Skeletal muscle cell (primary cell): ENCODE measurements around the gene CD109.
"Not testable (repeated sequence)": the region's sequence is repeated elsewhere in the genome, so short reads cannot be mapped to it uniquely, and the experiment has no call there.

Experiments
- DNase-seq: peaks from one replicate; pipeline ENCODE4 v3.0.0-alpha.2; 2010; ENCODE audit warnings: low read depth
- H3K4me3 ChIP-seq: 2 replicates; pipeline ENCODE4 v1.5.1; 2011; ENCODE audit warnings: low read depth, mild to moderate bottlenecking, control low read depth, low read length, moderate library complexity

CD109 gene

DNA sequence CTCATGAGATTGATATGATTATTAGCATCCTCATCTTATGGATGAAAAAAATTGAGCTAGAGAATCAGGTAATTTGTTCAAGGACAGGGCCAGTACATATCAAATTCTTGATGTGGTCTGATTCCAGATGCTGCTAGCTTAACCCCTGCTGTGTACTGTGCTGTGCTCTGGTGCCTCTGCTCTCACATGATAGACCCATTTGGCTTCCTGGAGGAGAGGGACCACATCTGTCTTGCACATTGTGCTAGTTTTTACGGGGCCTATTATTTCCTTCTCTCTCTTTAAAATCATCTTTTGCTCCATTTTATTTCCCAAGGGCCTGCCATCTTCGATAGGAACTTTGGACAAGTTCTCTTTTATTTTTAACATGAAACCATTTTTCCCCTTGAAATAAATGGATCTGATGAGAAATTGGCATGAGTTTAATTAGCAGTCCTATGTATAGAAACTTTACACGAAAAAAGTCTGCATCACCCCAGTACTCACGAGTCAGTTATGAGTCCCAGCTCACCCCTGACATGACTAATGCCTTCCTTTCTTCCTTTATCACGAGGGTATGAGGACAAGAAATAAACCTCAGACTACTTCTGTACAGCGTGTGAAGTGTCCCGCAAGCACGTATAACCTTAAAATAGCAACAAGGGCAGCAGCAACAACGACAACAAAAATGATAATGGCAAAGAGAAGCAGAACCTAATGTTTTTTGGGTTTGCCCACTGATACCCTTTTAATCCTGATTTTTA lies 26.5 kb downstream of the CD109 start:
- H3K4me3 ChIP-seq: no peak overlapping the region
- peak; percentile 85 for DNase-seq

GRCh38 chr6:73723480-73723879 lies 27.5 kb downstream of the CD109 start:
- DNase-seq: not testable (repeated sequence)

GRCh38 chr6:73724389-73724788 lies 28.4 kb downstream of the CD109 start:
- no peak overlapping the region for H3K4me3 ChIP-seq
- DNase-seq: no peak

More at GRCh38 chr6:73723480-73723879, 27.5 kb downstream of the CD109 start:
- H3K4me3 ChIP-seq: not testable (repeated sequence)

DNA sequence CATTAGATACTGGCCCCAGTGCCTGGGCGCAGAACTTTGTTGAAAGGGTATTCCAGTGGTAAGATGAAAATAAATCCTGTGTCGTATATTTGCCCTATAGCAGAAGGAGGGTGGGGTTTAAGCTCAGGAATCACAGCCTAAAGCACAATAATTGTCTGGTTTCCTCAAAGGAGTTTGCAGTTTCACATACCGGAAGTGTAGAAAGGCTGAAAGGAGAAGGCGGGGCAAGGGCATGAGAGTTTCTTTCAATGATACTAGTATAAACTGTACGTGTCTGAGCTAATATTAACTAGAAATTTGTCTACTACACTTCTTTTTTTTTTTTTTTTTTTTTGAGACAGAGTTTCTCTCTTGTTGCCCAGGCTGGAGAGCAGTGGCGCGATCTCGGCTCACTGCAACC lies 29.2 kb downstream of the CD109 start:
- DNase-seq, H3K4me3 ChIP-seq: not testable (repeated sequence)

- DNase-seq: no peak
- H3K4me3 ChIP-seq: no peak overlapping the region
Measured at GRCh38 chr6:73727114-73727513, 31.1 kb downstream of the CD109 start.

DNA sequence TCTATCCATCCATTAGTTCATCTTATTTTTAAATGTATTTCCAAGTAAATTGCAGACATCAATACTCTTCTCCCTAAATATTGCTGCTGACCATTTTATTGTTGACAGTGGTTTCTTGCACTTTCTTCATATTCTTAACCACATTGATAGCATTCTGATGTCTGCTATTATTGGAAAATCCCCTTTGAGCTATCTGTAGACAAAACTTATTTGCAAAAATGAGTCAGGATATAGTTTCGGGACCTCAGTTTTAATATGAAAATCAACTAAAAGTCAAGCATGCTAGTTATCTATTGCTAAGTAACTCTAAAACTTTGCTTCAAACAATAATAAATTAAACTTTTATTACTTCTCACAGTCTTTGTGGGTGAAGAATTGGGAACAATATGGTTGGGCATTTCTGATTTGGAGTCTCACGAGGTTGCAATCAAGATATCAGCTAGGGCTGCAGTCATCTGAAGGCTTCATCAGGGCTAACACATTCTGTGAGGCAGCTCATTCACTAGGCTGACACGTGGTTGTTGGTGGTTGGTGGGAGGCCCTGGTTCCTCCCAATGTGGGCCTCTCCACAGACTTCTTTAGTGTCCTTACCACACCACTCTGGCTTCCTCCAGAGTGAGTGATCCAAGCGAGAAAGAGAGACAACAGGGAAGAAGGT lies 32.7 kb downstream of the CD109 start:
- H3K4me3 ChIP-seq: no peak overlapping the region
- DNase-seq: no peak

- no peak for DNase-seq
- H3K4me3 ChIP-seq: no peak overlapping the region
Measured at GRCh38 chr6:73731285-73731684, 35.3 kb downstream of the CD109 start.

DNA sequence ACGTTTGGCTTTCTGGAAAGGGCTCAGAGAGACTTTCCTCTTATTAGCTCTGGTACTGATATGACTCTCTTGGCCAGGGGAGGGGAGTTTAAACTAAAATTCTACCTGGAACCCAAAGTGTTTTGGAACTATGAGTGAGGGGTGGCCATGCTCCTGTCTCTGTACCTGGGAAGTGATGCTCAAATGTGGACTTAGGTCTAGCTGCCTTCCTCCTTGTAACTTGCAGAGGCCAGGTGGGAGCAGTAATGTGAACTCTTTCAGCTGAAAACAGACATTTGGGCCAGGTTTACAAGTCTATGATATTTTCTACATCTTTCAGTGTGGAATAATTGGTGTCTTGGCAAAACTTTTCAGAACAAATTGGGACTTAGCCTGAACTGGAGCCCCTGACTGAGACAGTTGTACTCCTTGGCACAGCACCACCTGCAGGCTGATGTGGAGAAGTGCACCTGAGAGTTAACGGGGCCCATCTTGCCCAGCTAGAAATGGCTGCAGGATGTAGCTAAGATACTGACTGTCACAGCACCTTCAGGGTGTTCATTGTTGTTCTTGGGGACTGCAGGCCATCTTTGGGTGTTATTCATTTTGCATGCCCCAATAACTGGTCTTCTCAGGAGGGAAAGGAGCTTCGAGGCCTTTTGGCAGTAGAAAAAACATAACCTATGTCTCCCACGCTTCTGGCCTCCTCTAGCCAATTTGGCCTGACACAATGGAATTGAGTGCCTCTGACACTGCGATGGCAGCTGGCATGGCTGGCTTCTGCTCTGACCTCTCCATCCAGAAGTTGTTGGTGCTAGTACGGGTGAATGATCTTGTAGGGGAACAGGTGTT lies 37.1 kb downstream of the CD109 start:
- H3K4me3 ChIP-seq: no peak overlapping the region

GRCh38 chr6:73733791-73734190 lies 37.8 kb downstream of the CD109 start:
- DNase-seq: no peak
- H3K4me3 ChIP-seq: no peak overlapping the region

More for the DNA sequence above, 37.1 kb downstream of the CD109 start:
- peak; percentile 33 for DNase-seq

- no peak overlapping the region for H3K4me3 ChIP-seq
- no peak for DNase-seq
Measured at GRCh38 chr6:73734832-73735453, 38.9 kb downstream of the CD109 start.

DNA sequence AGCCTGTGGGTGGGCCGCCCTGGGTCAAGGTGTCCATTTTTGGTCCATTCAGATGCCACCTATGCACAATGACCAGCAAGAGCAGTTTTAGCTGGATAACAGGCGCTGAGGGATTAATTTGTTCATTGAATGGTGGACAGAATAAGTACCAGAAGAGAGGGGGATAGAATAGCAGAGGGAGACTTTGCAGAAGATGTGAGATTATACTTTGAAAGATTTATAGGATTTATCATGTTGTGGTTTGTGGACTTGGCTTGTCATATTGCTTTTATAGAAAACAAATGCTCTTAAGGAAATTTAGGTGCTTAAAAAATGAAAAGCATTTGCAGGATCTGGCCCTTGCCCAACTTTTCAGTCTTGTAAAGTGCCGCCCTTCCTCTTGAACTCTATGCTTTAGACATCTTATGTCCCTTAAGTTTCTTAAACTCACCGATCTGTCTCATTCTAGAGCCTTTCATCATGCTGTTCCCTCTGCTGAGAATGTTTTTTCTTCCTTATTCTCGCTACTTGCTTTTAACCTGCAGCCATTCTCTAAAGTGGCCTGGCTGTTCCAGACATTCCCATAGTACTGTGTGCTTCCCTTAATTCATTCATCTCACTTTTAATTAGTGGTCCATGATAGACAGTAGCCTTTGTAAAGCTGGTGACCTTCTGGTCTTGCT lies 42.5 kb downstream of the CD109 start:
- H3K4me3 ChIP-seq: no peak overlapping the region
- DNase-seq: no peak

GRCh38 chr6:73739096-73739495 lies 43.1 kb downstream of the CD109 start:
- DNase-seq: peak; percentile 28
- H3K4me3 ChIP-seq: no peak overlapping the region

DNA sequence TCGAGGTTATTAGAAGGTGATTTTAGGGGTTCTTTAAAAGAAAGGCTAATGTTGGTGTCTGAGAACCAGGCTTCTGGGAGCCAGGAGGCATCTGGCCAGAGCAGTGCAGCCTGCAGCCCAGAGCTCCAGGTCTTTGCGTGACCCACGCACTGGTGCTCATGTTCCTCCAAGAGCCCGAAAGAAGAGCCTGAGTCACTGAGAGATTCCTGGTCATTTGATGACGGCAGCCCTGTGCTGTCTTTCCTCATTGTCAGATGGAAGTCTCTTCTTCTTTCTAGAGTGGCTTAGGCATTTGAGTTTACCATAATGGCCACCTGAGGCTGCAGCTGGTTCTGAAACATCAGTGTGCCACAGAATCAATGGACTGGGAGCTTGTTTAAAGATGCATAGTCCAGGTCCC lies 46.4 kb downstream of the CD109 start:
- DNase-seq: no peak
- no peak overlapping the region for H3K4me3 ChIP-seq

DNA sequence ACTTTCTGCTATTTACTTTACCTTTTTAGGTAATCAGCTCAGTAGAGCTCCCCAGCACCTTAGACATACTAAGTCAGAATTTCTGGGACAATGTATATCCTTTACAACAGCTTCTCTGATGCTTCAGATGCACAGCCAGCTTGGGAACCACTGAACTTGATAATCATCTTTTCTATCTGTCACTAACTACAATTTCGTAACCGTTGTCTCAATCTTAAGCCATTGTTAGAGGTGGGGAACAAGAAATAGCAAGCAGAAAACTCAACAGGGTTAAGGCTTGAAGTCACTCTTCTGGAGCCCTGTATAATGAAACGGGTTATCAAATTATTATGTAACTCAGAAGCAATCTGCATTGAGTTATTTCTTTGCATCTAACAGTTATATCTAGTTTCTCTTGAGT lies 47.1 kb downstream of the CD109 start:
- no peak for DNase-seq

GRCh38 chr6:73743556-73743955 lies 47.6 kb downstream of the CD109 start:
- no peak for DNase-seq
- no peak overlapping the region for H3K4me3 ChIP-seq

More for the DNA sequence above, 47.1 kb downstream of the CD109 start:
- H3K4me3 ChIP-seq: no peak overlapping the region

DNA sequence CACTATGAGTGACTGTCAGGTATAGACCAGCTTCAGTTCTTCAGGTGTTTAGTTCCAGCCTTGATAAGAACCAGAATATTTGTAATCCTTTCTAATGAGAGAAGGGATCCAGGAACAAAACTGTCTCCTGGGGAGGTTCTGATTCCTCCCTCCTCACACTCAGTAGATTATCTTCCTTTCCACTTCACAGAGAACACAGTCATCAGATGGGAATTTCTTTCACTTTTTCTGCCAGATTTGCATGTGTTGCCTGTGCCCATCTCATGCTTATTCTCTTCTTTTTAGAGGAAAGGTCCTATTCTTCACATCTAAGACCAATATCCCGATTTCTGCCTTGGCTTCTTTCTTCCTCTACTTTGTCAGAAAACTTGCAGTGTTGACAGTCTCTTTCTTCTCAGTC lies 50.8 kb downstream of the CD109 start:
- H3K4me3 ChIP-seq: no peak overlapping the region
- DNase-seq: no peak

GRCh38 chr6:73747289-73747688 lies 51.3 kb downstream of the CD109 start:
- no peak overlapping the region for H3K4me3 ChIP-seq
- DNase-seq: no peak

- no peak for DNase-seq
- H3K4me3 ChIP-seq: no peak overlapping the region
Measured at GRCh38 chr6:73752943-73753342, 56.9 kb downstream of the CD109 start.

DNA sequence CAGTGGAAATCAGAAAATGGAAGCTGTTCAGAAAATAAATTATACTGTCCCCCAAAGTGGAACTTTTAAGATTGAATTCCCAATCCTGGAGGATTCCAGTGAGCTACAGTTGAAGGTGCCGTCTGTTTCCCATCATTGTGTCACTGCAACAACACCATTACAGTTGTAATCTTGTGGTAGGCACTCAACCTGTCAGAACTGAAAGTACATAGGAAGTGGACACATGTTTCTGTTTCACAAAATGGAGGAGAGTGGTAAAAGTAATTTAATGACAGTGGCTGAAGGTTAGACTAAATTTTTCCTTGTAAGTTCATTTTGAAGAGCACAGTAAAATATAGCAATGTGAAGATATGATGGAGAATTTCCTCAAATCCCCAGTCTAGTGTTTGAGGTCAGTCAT lies 70.0 kb downstream of the CD109 start:
- DNase-seq: no peak
- H3K4me3 ChIP-seq: no peak overlapping the region
